ENCODE results near the gene GPN2. TPM values are rescaled to one million over a fixed set of nuclear protein-coding genes. Genes with fewer than 3 reads are reported as not detected.

GPN2 gene
- polyA plus RNA-seq, 3 donors = 8.3 to 15.9 (median 9.6) TPM

- Histone ChIP-seq H3K79me2 (ENCODE audit: insufficient read depth, low read length) (peaks cover 26% of the 10 kb centered on the region), H3K9me3 (replicated peaks in 1 of 2; ENCODE audit: control insufficient read depth in 1 of 2, insufficient read depth in 1 of 2, low read length in 2 of 2) (no peaks in the 10 kb centered on the region), H3K4me1 (ENCODE audit: control insufficient read depth in 1 of 2, insufficient read depth in 2 of 2, low read length in 2 of 2) (peaks cover 12 to 18% of the 10 kb centered on the region in 2 donors), H3K27ac (ENCODE audit: low read depth in 1 of 2, low read length in 2 of 2) (peak overlapping the region; percentile 83 to 84), H3K27me3 (ENCODE audit: control insufficient read depth in 2 of 2, insufficient read depth in 2 of 2, low read length in 2 of 2) (no peaks in the 10 kb centered on the region), H4K20me1 (ENCODE audit: insufficient read depth, low read length) (peaks cover 40% of the 10 kb centered on the region), H3K36me3 (replicated peaks in 1 of 2; ENCODE audit: control insufficient read depth in 1 of 2, insufficient read depth in 2 of 2, low read length in 2 of 2) (peaks cover 51 to 69% of the 10 kb centered on the region in 2 donors), H3K4me2 (replicated peaks; ENCODE audit: extremely low read depth, low read length, poor library complexity, severe bottlenecking) (peak overlapping the region; percentile 85), H3K4me3 (replicated peaks in 1 of 3; ENCODE audit: low read depth in 2 of 3, low read length in 3 of 3) (peak overlapping the region; percentile 68 to 83 (median 78)), H3K9ac (ENCODE audit: insufficient read depth, low read length, poor library complexity, severe bottlenecking) (peak overlapping the region; percentile 87), H2AFZ (ENCODE audit: insufficient read depth, low read depth, low read length, poor library complexity, severe bottlenecking) (peak overlapping the region; percentile 90)
- peaks cover 56 to 71% of the 10 kb centered on the region in 2 donors for H3K36me3 Mint-ChIP-seq
- H3K4me3 Mint-ChIP-seq = peak overlapping the region; percentile 90 to 94
- WGBS (ENCODE audit: insufficient coverage) = 0% methylated on average over 5 of the region's 12 CpGs
- no peaks in the 10 kb centered on the region for H3K9me3 Mint-ChIP-seq
- intact Hi-C loops (cut with micrococcal nuclease) = no loop called here
- TF ChIP-seq CTCF (IDR thresholded peaks at IDR 0.05) = no peak
- peak overlapping the region; percentile 88 to 96 (median 94) for H3K27ac Mint-ChIP-seq
- peaks cover 25% of the 10 kb centered on the region for H3K4me1 Mint-ChIP-seq
- peaks cover 0 to 2% (median 1%) of the 10 kb centered on the region in 3 donors for H3K27me3 Mint-ChIP-seq (ENCODE audit: low read depth in 3 of 3)
- DNase-seq = no peak
Observed at GRCh38 chr1:26890467-26890796, 349 bp upstream of the GPN2 start.

- TF ChIP-seq CTCF (IDR thresholded peaks at IDR 0.05) = no peak
- intact Hi-C loops (cut with micrococcal nuclease) = no loop called here
- no peaks in the 10 kb centered on the region for H3K9me3 ChIP-seq (replicated peaks in 1 of 2; ENCODE audit: control insufficient read depth in 1 of 2, insufficient read depth in 1 of 2, low read length in 2 of 2)
- H3K27ac ChIP-seq (ENCODE audit: low read depth in 1 of 2, low read length in 2 of 2) = peak overlapping the region in 1 of 2 donors; percentile 83
- H3K4me1 Mint-ChIP-seq = peaks cover 24% of the 10 kb centered on the region
- no peak overlapping the region for H3K4me2 ChIP-seq (replicated peaks; ENCODE audit: extremely low read depth, low read length, poor library complexity, severe bottlenecking)
- H2AFZ ChIP-seq (ENCODE audit: insufficient read depth, low read depth, low read length, poor library complexity, severe bottlenecking) = no peak overlapping the region
- H3K36me3 ChIP-seq (replicated peaks in 1 of 2; ENCODE audit: control insufficient read depth in 1 of 2, insufficient read depth in 2 of 2, low read length in 2 of 2) = peaks cover 52 to 69% of the 10 kb centered on the region in 2 donors
- H3K27ac Mint-ChIP-seq = peak overlapping the region in 2 of 7 donors; percentile 35 to 81
- H3K4me3 Mint-ChIP-seq = no peak overlapping the region
- no peak overlapping the region for H3K4me3 ChIP-seq (replicated peaks in 1 of 3; ENCODE audit: low read depth in 2 of 3, low read length in 3 of 3)
- H3K9me3 Mint-ChIP-seq = no peaks in the 10 kb centered on the region
- H3K27me3 Mint-ChIP-seq (ENCODE audit: low read depth in 3 of 3) = peaks cover 0 to 2% (median 1%) of the 10 kb centered on the region in 3 donors
- H3K79me2 ChIP-seq (ENCODE audit: insufficient read depth, low read length) = peaks cover 18% of the 10 kb centered on the region
- peaks cover 38% of the 10 kb centered on the region for H4K20me1 ChIP-seq (ENCODE audit: insufficient read depth, low read length)
- peaks cover 12 to 18% of the 10 kb centered on the region in 2 donors for H3K4me1 ChIP-seq (ENCODE audit: control insufficient read depth in 1 of 2, insufficient read depth in 2 of 2, low read length in 2 of 2)
- WGBS (ENCODE audit: insufficient coverage) = no CpG with 5 or more reads among the region's 1 CpG
- H3K27me3 ChIP-seq (ENCODE audit: control insufficient read depth in 2 of 2, insufficient read depth in 2 of 2, low read length in 2 of 2) = no peaks in the 10 kb centered on the region
- no peak overlapping the region for H3K9ac ChIP-seq (ENCODE audit: insufficient read depth, low read length, poor library complexity, severe bottlenecking)
- peaks cover 58 to 71% of the 10 kb centered on the region in 2 donors for H3K36me3 Mint-ChIP-seq
- no peak for DNase-seq
Observed at GRCh38 chr1:26888231-26888630, 1.9 kb downstream of the GPN2 start.
